Hepatocyte (in vitro differentiated cells): ENCODE measurements around the gene OR2L13. TPM values are rescaled to one million over a fixed set of nuclear protein-coding genes. Genes with fewer than 3 reads are reported as not detected.

Experiments
- DNase-seq: peaks from one replicate; pipeline ENCODE4 v3.0.0-alpha.2; 2016; ENCODE audit warnings: low spot score
- H2AFZ ChIP-seq: fragments of 200-600 bp; sonication (generic); 2 replicates; pipeline ENCODE4 v1.6.0; 2016; ENCODE audit warnings: antibody characterized with exemption, mild to moderate bottlenecking
- H3K27ac ChIP-seq: fragments of 200-600 bp; sonication (generic); 2 replicates; pipeline ENCODE4 v1.5.1; 2016; ENCODE audit warnings: mild to moderate bottlenecking
- H3K27me3 ChIP-seq: fragments of 200-600 bp; sonication (generic); 2 replicates; pipeline ENCODE4 v1.6.1; 2016
- H3K36me3 ChIP-seq: fragments of 200-600 bp; sonication (generic); replicated peaks from 2 replicates; pipeline ENCODE4 v1.5.1; 2016; ENCODE audit warnings: low read depth; ENCODE audit not compliant: insufficient read depth
- H3K4me1 ChIP-seq: fragments of 200-600 bp; sonication (generic); 2 replicates; pipeline ENCODE4 v1.5.1; 2016; ENCODE audit warnings: mild to moderate bottlenecking, moderate library complexity; ENCODE audit not compliant: insufficient read depth
- H3K4me2 ChIP-seq: fragments of 200-600 bp; sonication (generic); 2 replicates; pipeline ENCODE4 v1.6.0; 2016
- H3K4me3 ChIP-seq: fragments of 200-600 bp; sonication (generic); 2 replicates; pipeline ENCODE4 v1.5.1; 2016; ENCODE audit warnings: mild to moderate bottlenecking
- H3K79me2 ChIP-seq: fragments of 200-600 bp; sonication (generic); 2 replicates; pipeline ENCODE4 v1.6.0; 2017; ENCODE audit warnings: mild to moderate bottlenecking
- H3K9me2 ChIP-seq: fragments of 200-600 bp; sonication (generic); replicated peaks from 2 replicates; pipeline ENCODE4 v1.6.0; 2017; ENCODE audit warnings: mild to moderate bottlenecking; ENCODE audit not compliant: insufficient read depth
- H3K9me3 ChIP-seq: fragments of 200-600 bp; sonication (generic); 2 replicates; pipeline ENCODE4 v1.5.1; 2016; ENCODE audit warnings: low read depth, mild to moderate bottlenecking
- H4K20me1 ChIP-seq: fragments of 200-600 bp; sonication (generic); 2 replicates; pipeline ENCODE4 v1.6.0; 2016; ENCODE audit warnings: mild to moderate bottlenecking; ENCODE audit not compliant: insufficient read depth, poor library complexity, severe bottlenecking
- EZH2 ChIP-seq: fragments of 200-600 bp; sonication (generic); IDR thresholded peaks from 2 replicates; pipeline ENCODE4 v1.6.1; 2016; ENCODE audit warnings: antibody characterized with exemption, mild to moderate bottlenecking, borderline replicate concordance
- EZH2phosphoT487 ChIP-seq: fragments of 200-600 bp; sonication (generic); IDR thresholded peaks from one replicate; pipeline ENCODE4 v1.6.1; 2018; ENCODE audit warnings: antibody characterized with exemption, mild to moderate bottlenecking, low read depth, moderate library complexity; ENCODE audit not compliant: unreplicated experiment, severe bottlenecking
- WGBS: methylation state at CpG from one replicate; pipeline ENCODE4 v1.1.6; 2016; ENCODE audit warnings: low lambda C conversion rate; ENCODE audit errors: missing lambda C conversion rate; 5-methylcytosine and 5-hydroxymethylcytosine counted together
- polyA plus RNA-seq: library from polyadenylated mRNA; unstranded; fragments of >200 nt; fragmentation: Nextera tagmentation; extraction: Ambion mirVana; gene quantifications from 2 replicates; pipeline ENCODE4 v1.2.1, GENCODE V29; 2016
- total RNA-seq: library from RNA; depleted of rRNA; stranded (reverse); fragments of >200 nt; gene quantifications from 2 replicates; pipeline ENCODE4 v1.2.3, GENCODE V29; 2014
- TF ChIP-seq, protein P1 (sequence below): fragments of 200-600 bp; sonication (generic); IDR thresholded peaks from 2 replicates; pipeline ENCODE4 v1.5.1; 2016; ENCODE audit warnings: antibody characterized with exemption, mild to moderate bottlenecking; ENCODE audit not compliant: poor library complexity

Gene OR2L13, protein sequence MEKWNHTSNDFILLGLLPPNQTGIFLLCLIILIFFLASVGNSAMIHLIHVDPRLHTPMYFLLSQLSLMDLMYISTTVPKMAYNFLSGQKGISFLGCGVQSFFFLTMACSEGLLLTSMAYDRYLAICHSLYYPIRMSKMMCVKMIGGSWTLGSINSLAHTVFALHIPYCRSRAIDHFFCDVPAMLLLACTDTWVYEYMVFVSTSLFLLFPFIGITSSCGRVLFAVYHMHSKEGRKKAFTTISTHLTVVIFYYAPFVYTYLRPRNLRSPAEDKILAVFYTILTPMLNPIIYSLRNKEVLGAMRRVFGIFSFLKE
- total RNA-seq, result not detected in 2 replicates
- polyA plus RNA-seq, result not detected in 2 replicates

DNA sequence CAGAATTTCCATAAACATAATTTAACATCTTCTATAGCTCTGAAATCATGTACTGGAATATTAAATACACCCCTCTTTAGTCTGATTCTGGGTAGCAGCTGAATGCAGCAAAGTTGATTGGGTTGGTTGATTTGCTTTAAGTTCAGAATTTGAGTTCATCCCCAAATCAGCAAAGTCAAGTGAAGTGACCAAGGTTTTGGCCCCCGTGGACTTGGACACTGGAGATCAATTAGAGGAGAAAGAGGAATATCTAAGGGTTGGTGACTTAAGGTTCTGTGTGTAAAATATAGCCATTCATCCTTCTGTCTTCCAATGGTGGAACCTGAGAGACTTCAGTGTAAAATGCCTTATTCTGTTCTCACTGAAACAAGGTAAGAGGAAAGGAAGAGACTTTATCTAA is at the start of gene OR2L13:
OR2L13 (plus strand) TSS at position 301 of the 400 bp plus-strand sequence. CDS start 4,192 bp downstream, outside the sequence.
- no peaks in the 10 kb centered on the region for H3K27me3 ChIP-seq
- H2AFZ ChIP-seq, result no peak within 1 kb of the TSS
- H3K9me3 ChIP-seq, result no peaks in the 10 kb centered on the region
- H3K27ac ChIP-seq, result no peak within 1 kb of the TSS
- no peaks in the 10 kb centered on the region for H3K36me3 ChIP-seq
- H3K4me2 ChIP-seq, result no peak within 1 kb of the TSS
- no peaks in the 10 kb centered on the region for H3K79me2 ChIP-seq
- no peak within 1 kb of the TSS for H3K4me3 ChIP-seq
- no peak for DNase-seq
- WGBS, result 30% methylated on average over 1 of the region's 1 CpG
- no peak for TF ChIP-seq EZH2
- no peak for TF ChIP-seq EZH2phosphoT487
- TF ChIP-seq, protein P1, sequence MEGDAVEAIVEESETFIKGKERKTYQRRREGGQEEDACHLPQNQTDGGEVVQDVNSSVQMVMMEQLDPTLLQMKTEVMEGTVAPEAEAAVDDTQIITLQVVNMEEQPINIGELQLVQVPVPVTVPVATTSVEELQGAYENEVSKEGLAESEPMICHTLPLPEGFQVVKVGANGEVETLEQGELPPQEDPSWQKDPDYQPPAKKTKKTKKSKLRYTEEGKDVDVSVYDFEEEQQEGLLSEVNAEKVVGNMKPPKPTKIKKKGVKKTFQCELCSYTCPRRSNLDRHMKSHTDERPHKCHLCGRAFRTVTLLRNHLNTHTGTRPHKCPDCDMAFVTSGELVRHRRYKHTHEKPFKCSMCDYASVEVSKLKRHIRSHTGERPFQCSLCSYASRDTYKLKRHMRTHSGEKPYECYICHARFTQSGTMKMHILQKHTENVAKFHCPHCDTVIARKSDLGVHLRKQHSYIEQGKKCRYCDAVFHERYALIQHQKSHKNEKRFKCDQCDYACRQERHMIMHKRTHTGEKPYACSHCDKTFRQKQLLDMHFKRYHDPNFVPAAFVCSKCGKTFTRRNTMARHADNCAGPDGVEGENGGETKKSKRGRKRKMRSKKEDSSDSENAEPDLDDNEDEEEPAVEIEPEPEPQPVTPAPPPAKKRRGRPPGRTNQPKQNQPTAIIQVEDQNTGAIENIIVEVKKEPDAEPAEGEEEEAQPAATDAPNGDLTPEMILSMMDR, result no peak
- no peaks in the 10 kb centered on the region for H3K9me2 ChIP-seq
- no peaks in the 10 kb centered on the region for H3K4me1 ChIP-seq
- H4K20me1 ChIP-seq, result no peaks in the 10 kb centered on the region

DNA sequence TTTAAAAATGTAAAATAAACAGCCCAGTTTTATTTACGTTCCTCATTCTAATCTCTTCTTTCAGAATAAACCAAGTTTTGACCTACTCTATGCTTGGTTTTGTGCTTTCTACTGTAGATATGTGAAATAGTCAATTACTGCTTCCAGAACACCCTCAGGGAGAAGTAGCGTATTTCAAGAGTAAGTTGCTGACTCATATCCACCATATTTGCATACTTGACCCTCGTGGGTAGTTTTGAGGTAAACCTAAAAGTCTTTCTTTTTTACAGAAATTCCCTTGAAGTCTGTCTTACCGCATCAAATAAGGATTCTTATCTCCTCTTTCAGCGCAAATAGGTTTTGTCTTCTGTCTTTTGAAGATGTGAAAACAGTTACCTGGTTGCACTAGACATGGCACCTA is 49.8 kb upstream of the OR2L13 start:
- Histone ChIP-seq H2AFZ (no peak overlapping the region), H3K4me1 (no peaks in the 10 kb centered on the region), H3K79me2 (no peaks in the 10 kb centered on the region), H4K20me1 (no peaks in the 10 kb centered on the region), H3K4me3 (no peak overlapping the region), H3K27ac (no peak overlapping the region), H3K9me3 (peaks cover 5% of the 10 kb centered on the region), H3K27me3 (no peaks in the 10 kb centered on the region), H3K36me3 (no peaks in the 10 kb centered on the region), H3K9me2 (no peaks in the 10 kb centered on the region), H3K4me2 (no peak overlapping the region)
- WGBS, result 52% methylated on average over 5 of the region's 5 CpGs
- TF ChIP-seq, protein P1, result no peak
- TF ChIP-seq EZH2phosphoT487 (no peak), EZH2 (no peak)
- no peak for DNase-seq

DNA sequence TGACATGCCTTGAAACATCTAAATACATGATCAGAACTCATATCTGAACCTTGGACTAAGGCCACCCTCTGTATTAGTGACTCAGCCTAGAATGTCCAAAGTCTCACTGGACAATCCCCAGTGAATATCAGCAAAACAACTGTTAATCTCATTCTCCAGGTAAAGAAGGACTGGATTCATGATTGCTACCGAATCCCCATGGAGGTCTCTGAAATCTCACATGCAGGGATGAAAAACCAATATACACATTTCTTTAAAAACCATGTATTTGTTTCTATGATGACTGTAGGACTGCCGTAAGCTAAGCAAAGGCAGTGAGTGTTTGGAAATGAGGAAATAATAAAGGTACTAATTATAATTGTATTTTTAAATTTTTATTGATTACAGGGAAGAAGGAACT is 48.4 kb upstream of the OR2L13 start, which contains the start of gene OR2L3:
OR2L3 (plus strand) TSS at position 301 of the 400 bp plus-strand sequence. CDS start 13,846 bp downstream, outside the sequence.
- Histone ChIP-seq H4K20me1 (no peaks in the 10 kb centered on the region), H3K27me3 (no peaks in the 10 kb centered on the region), H3K27ac (no peak within 1 kb of the TSS), H3K4me1 (no peaks in the 10 kb centered on the region), H2AFZ (no peak within 1 kb of the TSS), H3K9me2 (no peaks in the 10 kb centered on the region), H3K36me3 (no peaks in the 10 kb centered on the region), H3K79me2 (no peaks in the 10 kb centered on the region), H3K4me3 (no peak within 1 kb of the TSS), H3K4me2 (no peak within 1 kb of the TSS), H3K9me3 (peaks cover 5% of the 10 kb centered on the region)
- TF ChIP-seq, protein P1, result no peak
- TF ChIP-seq EZH2phosphoT487 (no peak), EZH2 (no peak)
- 63% methylated on average over 2 of the region's 2 CpGs for WGBS
- no peak for DNase-seq
